ENCODE data around the gene NTM. TPM values are rescaled to one million over a fixed set of nuclear protein-coding genes. Genes with fewer than 3 reads are reported as not detected.
A peak's percentile ranks its signal among the peaks of the same experiment; 100 is the strongest.
"Not testable (repeated sequence)": the region's sequence is repeated elsewhere in the genome, so short reads cannot be mapped to it uniquely, and the experiment has no call there.

NTM gene
- total RNA-seq, 1 experiment from 2014 or later: 15.8 TPM

DNA sequence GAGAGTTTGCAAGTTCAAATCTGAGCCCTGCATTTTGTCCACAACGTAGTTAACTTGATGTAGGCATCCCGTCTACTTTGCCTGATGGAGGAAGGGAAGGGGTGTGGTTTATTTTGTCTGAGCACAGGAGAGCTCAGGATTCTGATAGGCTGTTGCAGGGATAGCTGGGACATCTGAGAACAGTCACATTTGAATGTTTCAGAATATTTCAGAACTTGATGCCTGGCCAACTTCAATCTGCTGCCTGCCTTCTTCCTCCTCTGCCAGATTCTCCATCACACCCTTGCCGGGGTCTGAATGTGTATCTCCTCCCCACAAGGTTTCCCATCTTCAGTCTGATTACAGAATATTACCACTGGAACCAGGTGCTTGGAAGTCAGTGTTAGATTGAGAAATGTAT is 51.6 kb downstream of the NTM start:
- DNase-seq (ENCODE audit: low read depth): no peak

DNA sequence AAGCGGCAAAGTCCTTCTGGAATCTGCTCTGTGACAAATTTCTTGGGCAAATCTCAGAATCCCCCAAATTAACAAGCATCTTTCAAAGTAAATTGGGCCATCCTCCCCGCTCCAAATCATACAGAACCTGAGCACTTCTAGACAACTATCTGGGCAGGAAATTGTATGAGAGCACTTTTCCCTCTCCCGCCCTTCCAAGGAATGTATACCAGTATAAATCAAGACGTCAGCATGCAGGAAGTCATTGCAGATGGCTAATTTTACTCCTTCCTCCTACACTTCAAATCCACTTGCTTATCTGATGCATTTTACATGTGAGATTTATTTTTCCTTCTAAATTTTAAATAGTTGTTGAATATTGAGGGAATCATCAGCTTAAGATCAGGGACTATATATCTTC is 52.1 kb downstream of the NTM start:
- DNase-seq (ENCODE audit: low read depth): peak; percentile 32

DNA sequence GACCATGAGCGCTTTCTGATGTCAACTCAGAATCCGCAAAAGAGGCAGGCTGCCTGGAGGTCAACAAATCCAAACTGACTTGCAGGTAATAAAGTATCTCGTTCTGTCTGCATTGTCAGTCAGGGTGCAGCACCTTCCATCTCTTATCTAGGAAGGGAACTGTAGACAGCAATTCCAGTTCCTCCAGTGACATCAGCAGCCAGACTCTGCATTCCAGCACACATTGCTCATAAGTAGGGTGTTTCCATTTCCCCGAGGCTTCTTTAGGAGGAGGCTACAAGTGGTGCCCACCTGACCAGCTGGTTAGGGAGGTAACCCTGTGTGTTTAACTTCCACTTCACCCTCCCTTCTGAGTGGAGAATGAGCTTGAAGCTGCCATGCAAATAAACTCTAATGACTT is 53.3 kb downstream of the NTM start:
- DNase-seq (ENCODE audit: low read depth): peak; percentile 71

DNA sequence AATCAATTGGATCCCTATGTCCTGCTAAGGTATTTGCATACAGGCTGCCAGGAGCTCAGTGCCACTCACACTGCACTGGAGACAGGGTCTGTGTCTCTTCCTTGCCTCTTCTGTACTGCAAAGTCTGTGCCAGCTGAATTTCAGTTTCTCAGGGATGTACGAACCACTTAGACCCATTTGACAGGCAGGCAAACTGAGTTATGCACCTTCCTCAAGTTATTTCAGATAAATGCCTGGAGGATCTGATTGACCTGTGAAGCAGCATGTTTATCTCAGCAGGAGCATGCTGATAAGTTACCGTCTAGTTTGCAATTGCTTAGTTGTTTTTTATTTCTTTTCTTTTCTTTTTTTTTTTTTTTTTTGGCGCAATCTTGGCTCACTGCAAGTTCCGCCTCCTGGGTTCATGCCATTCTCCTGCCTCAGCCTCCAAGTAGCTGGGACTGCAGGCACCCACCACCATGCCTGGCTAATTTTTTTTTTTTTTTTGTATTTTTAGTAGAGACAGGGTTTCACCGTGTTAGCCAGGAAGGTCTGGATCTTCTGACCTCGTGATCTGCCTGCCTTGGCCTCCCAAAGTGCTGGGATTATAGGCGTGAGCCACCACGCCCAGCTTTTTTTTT is 54.0 kb downstream of the NTM start:
- not testable (repeated sequence) for DNase-seq (ENCODE audit: low read depth)

DNA sequence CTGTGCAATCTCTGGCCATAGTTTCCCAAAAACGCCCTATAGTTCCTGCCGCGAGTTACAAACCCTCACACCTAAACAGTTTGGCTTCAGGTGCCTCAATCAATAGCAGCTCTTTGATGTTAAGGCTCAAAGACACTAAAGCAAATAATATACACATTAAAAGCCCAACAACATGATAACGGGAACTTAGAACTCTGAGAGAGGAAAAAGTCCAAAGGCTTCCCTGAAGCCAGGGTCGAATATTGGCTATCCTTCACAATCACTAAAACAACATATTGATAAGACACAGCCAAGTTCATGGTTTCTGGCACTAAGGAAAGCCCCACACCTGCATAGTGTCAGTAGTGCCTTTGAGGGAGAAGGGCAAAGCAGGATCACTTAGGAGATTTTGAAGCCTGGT is 54.9 kb downstream of the NTM start:
- no peak for DNase-seq (ENCODE audit: low read depth)

DNA sequence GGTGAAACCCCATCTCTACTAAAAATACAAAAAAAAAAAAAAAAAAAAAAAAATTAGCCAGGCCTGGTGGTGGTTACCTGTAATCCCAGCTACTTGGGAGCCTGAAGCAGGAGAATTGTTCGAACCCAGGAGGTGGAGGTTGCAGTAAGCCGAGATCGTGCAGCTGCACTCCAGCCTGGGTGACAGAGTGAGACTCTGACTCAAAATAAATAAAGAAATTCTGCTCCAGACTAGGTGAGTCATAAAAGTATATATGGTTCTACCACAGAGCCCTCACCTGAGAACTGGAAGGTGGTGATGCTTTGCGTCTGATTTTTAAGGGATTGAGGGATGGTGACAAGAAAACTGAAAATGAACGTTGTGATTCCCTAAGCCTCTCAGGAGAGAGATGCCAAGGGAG is 58.4 kb downstream of the NTM start:
- DNase-seq (ENCODE audit: low read depth): no peak

DNA sequence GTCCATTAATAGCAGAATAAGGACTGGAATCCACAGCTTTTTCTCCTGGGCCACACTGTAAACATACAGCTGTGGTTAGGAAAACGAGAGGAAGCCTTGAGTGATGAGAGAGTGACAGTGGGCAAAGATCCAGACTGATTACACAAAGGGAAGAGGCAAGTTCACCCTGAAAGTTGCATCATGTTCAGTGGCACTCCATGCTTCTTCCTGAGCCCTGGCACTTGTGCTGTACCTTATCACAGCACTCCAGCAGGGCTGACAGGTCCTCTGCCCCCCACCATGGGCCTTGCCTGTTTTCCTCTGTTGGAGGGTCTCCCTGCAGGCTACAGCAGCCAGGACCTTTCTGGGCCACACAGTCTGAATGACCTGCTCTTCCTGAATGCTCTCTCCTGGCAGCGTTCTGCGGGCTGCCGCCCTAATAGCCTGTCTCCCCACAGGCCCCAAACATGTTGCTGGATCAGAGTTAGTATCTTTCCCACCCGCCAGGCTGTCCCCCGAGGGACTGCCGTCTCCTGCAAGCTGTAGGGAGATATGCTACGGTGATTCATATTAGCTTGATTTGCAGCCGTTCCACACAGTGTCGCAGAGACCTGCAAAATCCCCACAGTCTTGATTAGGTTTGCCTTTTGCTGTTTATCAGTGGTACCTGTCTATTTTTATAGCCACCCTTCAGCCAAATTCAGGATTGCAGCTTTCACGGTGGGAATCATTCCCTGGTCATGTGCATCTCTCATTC is 60.2 kb downstream of the NTM start:
- peak; percentile 44 for DNase-seq (ENCODE audit: low read depth)

DNA sequence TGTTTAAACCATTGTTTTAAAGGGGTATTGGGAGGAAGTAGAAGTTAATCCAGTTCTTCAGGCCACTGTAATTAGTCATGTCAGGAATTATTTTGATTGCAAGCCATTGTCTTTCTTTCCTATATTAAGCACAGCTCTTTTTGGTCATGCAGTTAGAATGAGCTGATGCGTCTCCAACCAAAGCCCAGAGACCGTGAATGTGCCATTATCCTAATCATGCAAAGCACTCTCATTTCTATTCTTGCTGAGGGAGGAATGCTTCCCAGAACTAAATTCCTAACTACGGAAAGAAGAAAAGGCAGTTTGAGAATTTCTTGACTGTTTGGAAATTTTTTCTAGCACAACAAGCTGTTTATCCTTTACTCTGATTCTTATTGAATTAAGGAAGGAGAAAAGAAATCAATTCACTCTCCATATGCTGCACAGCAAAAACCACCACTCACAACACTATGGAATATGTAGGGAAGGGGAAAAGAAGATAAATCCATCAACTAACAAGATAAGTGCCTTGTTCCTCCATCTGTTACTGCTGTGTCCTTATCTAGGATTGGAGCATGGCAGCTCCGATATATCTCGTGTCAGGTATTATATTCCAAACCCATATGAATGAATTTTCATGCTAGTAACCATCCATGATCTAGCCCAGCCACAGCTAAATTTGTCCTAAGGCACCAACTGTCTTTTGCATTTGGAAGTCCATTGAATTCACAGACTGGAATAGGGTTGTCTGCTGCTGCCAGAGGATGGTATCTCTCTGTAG is 70.8 kb downstream of the NTM start:
- no peak for DNase-seq (ENCODE audit: low read depth)

DNA sequence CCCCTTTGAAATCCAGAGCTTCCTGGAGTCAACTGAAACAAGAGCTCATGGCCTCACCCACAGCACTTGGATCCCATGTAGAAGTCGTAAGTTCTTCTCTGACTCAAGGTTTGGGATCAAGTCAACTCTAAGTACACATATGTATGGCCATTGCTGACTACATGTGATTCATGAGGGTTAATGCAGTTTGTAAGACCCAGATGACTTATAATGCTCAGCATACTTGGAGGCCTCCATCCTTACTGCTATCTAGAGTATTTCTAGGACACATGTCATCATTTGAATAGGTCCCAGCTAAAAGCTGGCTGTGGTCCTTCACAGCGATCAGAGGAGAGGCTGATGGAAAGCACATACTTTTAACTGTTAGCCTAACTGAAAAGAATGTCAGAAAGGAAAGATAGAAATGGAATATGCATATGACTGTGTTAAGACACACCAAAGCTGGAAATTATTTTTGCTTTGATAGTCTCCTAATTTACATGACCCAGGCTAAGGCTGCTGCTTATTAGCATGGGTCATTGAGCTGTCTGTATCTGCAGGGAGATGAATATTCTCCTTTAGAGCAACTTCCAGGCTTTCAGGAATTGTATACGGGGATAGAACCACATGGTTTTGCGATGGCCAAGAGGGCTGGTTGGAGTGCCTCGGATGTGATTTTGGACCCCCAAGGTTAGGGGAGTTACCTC is 76.3 kb downstream of the NTM start:
- no peak for DNase-seq (ENCODE audit: low read depth)

DNA sequence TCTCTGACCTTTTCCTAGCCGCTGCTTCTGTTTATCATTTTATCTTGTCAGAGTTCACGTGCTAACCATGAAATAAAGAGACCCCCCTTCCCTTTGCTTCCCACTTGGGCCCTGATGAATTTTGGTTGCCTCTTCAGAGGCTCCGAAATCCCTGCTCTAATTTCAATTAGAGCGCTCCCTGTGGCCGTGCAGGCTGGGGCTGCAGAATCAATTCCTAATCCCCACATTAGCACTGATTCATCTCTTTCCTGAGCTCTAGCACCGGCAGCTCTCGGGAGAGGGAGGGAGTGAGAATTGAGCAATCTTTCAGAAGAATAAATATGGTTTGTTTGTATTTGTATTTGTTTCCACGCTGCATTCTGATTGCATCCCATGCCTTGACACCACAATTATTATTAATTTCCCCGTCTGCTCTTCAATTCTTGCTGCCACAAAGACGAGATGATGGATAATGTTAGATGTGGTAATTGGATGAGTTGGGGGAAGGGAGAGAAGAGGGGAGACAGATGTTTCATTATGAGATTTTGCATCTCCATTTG is 76.9 kb downstream of the NTM start:
- DNase-seq (ENCODE audit: low read depth): no peak

DNA sequence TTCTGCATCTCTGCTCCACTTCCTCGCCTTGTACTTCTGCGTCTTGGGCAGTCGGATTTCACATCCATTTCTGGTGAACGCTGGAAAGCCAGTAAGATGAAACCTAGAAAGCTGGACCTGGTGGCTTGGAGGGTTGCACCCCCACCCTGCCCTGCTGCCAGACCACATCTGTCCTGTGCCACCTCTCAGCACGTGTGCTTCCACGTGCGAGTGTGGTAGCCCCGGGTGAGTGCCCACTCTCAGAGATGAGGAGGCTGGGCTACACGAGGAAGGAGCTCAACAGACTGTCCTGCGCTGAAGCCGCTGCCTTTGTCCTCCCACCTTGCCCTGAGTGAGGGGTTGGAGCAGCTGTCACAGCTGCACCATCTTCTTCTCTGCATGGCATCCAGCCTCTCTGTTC is 77.5 kb downstream of the NTM start:
- no peak for DNase-seq (ENCODE audit: low read depth)

DNA sequence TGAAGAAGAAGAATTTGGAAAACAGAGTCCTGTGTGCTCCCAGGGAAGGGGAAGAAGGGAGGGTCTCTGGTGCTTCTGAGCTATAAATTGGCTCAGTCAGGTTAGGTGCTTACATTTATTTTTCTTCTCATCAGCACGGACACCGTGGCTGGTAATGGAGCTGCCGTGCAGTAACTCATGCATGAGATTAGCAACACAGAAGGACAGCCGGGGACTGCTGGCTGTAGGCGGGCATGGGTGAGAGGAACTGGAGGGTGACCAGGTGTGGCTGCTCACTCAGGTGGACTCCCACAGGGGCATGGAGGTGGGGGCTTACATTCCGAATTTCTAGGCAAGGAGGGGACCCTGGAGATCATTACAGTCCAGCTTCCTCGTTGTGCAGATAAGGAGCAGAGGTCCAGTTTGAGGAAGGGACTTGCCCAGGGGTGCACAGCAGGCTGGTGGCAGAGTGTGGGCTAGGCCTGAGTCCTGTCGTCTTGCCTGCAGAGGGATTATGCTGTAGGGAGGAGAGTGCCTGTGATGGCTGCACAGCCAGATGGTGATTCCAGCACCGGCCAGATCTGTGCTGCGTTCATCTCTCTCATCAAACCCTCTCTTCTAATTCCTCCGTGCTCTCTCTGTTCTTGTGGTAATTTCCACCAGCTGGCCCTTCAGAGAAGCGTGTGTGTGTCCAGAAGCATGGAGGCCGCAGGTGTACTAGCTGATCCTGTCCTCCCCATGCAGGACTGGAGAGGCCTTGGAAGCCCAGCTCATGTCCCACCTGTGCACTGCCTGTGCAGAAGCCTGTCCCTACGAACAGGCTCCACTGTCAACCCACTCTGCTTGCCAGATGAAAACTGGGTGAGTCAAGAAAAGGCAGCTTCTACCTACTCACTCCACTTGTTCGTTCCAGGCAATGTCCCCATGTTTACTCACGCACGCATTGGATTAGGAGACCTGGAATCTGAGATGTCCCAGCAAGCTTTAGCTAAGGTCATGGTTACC is 78.9 kb downstream of the NTM start:
- DNase-seq (ENCODE audit: low read depth): no peak

DNA sequence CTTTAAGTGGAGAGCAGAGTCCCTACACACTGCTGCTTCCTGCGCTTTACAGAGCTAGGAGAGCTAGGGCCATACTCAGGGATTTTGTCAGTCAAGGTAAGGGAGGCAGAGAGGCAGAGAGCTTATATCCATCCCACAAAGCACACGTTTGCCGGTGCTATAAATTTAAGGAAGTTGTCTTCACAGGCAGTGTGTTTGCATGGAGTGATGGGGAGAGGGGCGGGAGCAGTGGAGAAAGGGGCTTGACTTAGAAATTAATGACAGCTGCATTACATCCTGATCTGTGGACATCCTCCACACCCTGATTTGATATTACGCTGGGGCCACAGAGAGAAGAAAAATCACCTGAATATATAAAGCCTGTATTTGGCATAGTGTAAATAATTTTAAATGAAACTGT is 84.1 kb downstream of the NTM start:
- DNase-seq (ENCODE audit: low read depth): no peak

DNA sequence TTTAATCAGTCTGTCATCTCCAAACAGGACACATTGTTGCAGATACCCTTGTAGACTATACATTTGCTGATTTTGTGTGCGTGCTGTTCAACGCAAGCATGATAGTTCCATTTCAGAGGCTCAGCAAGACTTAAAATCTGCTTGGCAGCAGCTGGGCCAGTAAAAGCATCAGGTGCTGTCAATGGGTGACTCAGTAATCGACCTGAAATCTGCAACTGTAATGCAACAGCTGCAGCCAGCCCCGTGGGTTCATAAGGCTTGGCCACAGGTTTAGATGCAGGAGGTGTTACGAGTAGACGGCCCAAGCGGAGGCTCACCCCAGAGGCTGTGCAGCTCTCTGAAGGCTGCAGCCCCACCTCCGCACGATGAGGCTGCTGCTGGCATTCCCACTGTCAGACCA is 84.6 kb downstream of the NTM start:
- no peak for DNase-seq (ENCODE audit: low read depth)

DNA sequence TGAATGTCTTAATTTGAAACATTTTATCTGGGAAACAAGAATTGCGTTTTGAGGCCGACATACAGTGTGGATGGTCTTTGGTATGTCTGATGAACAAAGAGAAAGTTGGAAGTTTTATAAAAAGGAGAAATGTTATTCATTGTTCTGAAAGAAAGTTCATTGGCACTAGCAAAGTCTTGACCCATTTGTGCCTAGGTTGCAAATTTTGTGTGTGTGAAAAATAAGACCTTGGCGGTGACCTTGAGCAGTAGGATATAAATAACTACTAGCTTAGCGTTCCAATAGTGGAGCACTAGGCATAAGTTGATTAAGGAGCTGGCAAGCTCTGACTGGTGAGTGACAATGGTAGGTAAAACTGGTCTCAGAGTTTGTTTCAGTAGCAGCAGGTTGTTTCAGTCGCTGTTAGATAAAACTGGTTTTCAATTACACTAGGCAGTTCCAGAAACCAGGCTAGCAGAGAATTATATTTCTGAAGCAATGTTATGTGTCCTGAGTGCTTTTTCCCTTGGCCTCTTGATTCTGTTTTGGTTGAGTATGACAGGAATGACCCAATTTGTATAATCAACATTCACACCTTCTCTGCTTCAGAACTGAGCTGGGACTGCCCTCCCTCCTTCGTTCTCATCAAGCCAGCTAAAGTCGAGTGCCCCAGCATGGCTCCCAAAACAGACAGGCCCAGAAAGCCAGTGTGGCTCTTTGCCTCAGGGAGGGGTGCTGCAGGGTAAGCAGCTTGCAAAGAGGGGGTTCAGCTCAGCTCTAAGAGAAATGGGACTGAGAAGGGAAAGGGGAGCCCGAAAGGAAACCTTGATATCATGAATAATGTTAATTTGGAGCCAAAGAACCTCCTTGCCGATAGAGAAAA is 85.7 kb downstream of the NTM start:
- DNase-seq (ENCODE audit: low read depth): no peak

DNA sequence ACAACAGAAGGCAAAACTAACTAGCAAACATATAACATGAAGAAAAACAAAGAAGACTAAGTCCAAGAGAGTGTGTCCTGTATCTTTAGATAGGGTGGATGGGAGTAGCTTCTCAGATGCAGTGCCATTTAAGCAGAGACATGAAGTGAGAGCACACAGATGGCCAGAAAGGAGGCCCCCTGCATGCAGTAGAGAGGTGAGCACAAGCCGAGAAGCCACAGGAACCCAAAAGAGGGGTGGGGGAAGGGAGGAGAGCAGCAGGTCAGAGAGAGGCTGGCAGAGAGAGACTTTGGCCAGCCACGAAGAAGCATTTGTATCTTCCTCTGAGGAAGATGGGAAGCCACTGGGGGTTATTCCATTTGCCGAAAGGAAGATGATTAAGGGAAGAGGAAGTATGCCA is 86.7 kb downstream of the NTM start:
- DNase-seq (ENCODE audit: low read depth): no peak

DNA sequence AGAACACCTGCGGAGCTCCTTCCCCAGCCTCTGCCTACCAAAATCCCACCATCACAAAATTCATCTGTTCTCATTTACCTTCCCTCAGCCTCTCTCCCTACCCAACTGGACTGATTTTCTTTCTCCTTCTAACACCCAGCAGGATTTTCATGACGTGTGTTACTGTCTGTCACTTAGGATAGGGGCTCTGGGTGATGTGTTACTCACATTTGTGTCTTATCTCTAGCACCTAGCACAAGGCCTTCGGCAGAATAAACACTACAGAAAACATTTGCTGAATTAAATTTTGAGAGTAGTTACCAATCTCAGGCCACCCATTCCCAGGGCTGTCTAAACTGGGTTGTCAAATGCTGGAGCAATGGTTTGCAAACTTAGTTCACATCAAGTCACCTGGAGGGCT is 88.0 kb downstream of the NTM start:
- DNase-seq (ENCODE audit: low read depth): no peak

DNA sequence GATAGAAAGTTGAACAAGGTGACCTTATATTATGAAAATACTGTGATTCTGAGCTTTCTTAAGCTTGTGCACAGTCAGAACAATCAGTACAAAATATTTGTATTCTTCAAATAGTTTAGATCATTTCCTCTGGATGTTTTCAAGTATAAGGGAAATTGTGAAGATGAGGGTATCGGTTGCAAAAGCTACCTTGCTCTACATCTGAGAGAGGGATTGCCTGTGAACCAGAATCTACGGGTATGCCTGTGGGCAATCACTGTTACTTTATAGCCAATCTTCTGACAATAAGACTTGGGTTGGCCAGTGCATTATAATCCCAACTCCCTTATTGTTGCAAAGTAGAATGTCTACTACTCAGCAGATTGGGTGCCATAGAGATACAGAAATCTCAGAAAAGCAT is 90.5 kb downstream of the NTM start:
- no peak for DNase-seq (ENCODE audit: low read depth)

DNA sequence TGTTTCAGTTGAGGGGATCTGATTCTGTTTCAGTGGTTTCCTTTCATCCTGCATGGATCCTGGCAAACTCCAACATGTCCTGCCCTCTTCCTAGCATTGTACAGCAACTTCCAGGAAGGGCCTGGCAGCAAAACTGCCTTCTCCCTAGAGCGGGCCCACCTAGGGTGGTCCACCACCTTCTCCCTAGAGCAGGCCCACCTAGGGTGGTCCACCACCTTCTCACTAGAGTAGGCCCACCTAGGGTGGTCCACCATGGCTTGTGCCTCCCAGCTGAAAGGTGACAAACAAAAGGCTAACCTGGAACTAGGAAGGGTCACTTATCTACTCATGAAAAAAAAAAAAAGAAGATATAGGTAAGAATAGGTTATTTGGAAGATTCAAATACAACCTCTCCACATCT is 92.2 kb downstream of the NTM start:
- no peak for DNase-seq (ENCODE audit: low read depth)

DNA sequence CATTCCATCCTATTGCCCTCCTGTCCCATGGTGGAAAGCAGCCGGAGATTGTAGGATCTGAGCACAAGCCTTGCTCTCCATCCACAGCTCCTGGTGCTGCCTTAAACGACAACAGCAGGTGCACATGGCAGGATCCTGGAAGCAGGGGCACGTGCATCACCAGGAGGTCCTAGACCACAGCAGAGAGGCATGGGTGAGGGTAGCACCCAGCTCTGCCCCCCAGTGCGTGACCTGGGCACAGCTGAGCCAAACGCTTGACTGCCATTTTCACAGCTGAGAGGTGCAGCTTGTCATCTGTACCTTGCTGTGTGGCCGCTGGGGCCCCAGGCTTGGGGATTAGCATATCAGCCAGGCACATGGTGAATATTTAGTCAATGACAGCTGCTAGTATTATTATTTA is 92.7 kb downstream of the NTM start:
- DNase-seq (ENCODE audit: low read depth): no peak
